ENCODE data around the gene BRINP3.

GRCh38 chr1:190262538-190262937, 215.1 kb downstream of the BRINP3 start:
- TF ChIP-seq CTCF (IDR thresholded peaks at IDR 0.05) = no peak
- no peak for TF ChIP-seq POLR2A (IDR thresholded peaks at IDR 0.05)
